ENCODE measurements around the gene AMPD3. TPM values are rescaled to one million over a fixed set of nuclear protein-coding genes. Genes with fewer than 3 reads are reported as not detected.

Gene AMPD3
- polyA plus RNA-seq, 1 donor: 5.0 TPM

GRCh38 chr11:10556590-10556989 lies 101.5 kb downstream of the AMPD3 start:
- Histone ChIP-seq H3K4me1 (ENCODE audit: control insufficient read depth, insufficient read depth, low read length) (peaks cover 14% of the 10 kb centered on the region), H3K27ac (ENCODE audit: low read length) (no peak overlapping the region)
- no CpG with 5 or more reads among the region's 1 CpG for WGBS (ENCODE audit: insufficient coverage, low lambda C conversion rate)

More at GRCh38 chr11:10556590-10556989, 101.5 kb downstream of the AMPD3 start:
- peaks cover 4% of the 10 kb centered on the region for H3K9me3 ChIP-seq (ENCODE audit: control insufficient read depth, low read depth, low read length)
- H3K36me3 ChIP-seq (ENCODE audit: control insufficient read depth, insufficient read depth, low read length): no peaks in the 10 kb centered on the region
- H3K27me3 ChIP-seq (ENCODE audit: control insufficient read depth, insufficient read depth, low read length): no peaks in the 10 kb centered on the region
- DNase-seq: peak in 1 of 2 donors; percentile 35
- H3K4me3 ChIP-seq (ENCODE audit: low read length): no peak overlapping the region

Other genes with a start within 250 kb of the AMPD3 start
- 45.4 TPM for gene SBF2, start 161.0 kb upstream of the AMPD3 start, polyA plus RNA-seq
- 11.4 TPM for gene ADM, start 150.2 kb upstream of the AMPD3 start, polyA plus RNA-seq
- 31.5 TPM for gene RNF141, start 85.9 kb downstream of the AMPD3 start, polyA plus RNA-seq
- gene LYVE1, start 113.4 kb downstream of the AMPD3 start, polyA plus RNA-seq: 49.3 TPM
- 13.1 TPM for gene IRAG1, start 238.5 kb downstream of the AMPD3 start, polyA plus RNA-seq